ENCODE measurements around the gene IFITM5.

The IFITM5 gene

DNA sequence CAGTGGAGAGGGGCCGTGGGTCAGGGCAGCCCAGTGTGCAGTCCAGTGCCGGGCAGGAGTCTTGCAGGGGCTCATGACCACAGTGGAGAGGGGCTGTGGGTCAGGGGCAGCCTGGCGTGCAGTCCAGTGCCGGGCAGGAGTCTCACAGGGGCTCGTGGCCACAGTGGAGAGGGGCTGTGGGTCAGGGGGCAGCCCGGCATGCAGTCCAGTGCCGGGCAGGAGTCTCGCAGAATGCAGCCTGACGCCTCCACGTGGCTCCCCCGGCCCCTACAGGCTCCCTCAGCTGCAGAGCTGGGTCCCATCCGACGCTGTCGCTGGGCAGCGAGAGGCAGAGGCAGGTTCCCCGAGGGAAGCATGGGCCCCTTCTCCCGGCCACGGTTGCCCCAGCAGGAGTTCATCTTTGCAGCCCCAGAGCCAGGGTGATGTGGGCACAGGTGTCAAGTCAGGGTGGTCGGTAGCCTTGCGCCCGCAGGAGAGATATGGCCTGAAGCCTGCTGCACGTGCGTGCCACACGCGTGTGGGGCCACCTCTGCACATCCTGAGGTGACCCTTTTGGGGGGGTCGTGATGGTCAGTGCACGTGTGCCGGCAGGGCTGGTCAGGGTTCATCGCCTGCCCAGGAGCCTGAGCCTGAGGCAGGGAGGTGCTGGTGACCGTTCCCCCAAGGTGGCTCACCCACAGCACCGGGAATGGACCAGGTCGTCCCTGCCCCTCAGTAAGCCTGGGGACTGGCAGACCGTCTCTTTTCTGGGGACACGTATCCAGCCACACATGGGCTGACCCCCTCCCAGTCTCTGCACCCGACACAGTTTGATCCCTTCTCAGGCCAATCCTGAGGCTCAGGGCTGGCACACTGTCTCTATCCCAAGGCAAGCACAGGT, 2.9 kb downstream of the IFITM5 start:
- DNase-seq (ENCODE audit: low read depth in 1 of 2, low spot score in 1 of 2): peak in 1 of 2 donors; percentile 3

DNA sequence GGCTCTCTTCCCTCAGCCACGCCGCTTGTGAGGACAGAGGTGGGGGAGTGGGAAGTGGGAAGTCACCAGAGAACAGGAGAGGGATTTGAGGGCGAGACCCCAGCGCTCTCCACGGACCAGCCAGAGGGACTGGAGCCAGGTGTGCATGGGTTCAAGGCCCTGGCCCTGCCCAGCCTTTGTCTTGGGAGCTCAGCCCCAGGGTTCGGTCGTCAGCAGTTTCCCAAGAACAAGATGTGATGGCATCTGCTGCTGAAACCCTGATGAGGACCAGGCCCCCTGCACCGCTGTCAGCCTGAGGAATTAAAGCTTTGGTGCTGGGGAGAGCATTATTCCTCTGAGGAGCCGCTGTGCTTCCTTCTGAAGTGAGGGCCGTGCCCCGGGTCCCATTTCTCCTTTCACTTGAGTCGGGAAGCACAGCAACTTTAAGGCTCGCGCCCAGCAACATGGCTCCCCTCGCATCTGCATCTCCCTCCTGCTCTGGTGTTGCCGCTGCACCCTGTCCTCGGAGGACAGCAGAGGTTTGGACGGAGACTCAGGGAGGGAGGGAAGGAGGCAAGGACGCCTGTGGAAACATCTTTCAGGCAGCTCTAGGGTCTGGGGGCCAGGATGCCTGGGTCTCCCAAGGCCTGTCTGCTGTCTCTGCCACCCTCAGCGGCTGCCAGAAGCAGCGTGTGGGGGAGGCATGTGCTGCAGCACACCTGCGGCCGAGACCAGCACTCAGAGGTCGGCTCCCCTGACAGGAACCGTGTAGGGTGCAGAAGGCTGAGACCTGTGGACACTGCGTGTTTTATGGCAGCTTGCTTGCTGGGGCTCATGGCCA, 3.8 kb downstream of the IFITM5 start:
- DNase-seq (ENCODE audit: low read depth in 1 of 2, low spot score in 1 of 2): peak in 1 of 2 donors; percentile 2

DNA sequence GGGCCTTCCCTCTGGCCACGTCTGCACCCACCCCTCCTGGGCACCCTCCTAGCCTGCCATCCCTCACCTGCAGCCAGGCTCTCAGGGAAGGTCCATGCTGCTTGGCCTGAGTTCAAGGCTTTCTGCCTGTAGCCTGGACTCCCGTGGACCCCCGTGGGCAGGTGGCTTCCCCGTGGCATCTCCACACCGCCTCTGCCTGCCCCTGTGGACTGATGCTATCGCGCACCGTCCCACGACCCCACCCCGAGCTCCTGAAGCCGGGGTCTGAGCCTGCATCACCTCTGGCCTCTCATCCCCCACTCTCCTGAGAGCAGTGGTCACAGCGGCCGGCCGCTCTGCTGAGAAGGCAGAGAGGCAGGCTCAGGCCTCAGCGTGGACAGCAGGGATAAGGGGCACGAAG, 4.5 kb downstream of the IFITM5 start:
- no peak for DNase-seq (ENCODE audit: low read depth in 1 of 2, low spot score in 1 of 2)

DNA sequence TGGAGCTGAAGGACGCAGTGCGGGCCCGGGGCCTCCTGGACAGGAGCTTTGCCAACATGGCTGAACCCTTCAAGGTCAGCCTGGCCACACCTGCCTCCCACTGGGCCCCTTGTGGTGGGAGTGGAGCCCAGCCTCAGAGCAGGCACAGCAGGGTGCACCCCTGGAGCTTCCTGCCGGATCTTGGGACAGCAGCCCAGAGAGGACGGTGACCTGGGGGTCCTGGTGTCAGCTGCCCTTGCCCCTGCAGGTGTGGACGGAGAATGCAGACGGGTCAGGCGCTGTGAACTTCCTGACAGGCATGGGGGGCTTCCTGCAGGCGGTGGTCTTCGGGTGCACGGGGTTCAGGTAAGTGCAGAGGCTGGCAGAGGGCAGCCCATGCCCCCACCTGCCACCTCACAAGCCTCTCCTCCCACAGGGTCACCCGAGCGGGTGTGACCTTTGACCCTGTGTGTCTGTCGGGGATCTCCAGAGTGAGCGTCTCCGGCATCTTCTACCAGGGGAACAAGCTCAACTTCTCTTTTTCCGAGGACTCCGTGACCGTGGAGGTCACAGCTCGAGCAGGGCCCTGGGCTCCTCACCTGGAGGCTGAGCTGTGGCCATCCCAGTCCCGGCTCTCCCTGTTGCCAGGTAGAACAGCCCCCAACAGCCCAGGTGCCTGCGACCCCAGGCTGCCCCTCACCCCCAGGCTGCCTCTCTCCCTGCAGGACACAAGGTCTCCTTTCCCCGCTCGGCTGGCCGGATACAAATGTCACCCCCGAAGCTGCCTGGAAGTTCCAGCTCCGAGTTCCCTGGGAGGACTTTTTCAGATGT, 5.3 kb downstream of the IFITM5 start:
- no peak for DNase-seq (ENCODE audit: low read depth in 1 of 2, low spot score in 1 of 2)

DNA sequence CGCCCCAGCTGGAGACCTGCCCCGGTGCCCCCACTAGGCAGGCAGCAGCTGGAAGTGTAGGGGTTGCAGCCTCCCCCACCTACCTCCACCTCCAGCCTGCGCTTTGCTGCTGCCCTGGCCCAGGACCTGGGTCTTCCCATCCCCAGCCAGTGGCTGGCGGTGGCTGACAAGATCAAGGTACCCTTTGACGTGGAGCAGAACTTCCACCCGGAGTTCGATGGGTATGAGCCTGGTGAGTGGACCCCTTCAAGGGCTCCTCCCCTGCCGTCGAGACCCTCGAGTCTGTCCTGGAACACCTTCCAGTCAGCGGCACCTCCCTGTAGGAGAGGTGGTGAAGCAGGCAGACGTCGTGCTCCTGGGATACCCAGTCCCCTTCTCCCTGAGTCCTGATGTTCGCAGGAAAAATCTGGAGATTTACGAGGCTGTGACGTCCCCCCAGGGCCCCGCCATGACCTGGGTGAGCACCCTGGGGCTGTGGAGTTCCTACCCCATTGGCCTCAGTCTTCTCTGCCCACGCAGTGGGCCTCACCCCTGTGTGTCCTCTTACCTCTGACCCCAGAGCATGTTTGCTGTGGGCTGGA, 6.0 kb downstream of the IFITM5 start:
- DNase-seq (ENCODE audit: low read depth in 1 of 2, low spot score in 1 of 2): no peak

DNA sequence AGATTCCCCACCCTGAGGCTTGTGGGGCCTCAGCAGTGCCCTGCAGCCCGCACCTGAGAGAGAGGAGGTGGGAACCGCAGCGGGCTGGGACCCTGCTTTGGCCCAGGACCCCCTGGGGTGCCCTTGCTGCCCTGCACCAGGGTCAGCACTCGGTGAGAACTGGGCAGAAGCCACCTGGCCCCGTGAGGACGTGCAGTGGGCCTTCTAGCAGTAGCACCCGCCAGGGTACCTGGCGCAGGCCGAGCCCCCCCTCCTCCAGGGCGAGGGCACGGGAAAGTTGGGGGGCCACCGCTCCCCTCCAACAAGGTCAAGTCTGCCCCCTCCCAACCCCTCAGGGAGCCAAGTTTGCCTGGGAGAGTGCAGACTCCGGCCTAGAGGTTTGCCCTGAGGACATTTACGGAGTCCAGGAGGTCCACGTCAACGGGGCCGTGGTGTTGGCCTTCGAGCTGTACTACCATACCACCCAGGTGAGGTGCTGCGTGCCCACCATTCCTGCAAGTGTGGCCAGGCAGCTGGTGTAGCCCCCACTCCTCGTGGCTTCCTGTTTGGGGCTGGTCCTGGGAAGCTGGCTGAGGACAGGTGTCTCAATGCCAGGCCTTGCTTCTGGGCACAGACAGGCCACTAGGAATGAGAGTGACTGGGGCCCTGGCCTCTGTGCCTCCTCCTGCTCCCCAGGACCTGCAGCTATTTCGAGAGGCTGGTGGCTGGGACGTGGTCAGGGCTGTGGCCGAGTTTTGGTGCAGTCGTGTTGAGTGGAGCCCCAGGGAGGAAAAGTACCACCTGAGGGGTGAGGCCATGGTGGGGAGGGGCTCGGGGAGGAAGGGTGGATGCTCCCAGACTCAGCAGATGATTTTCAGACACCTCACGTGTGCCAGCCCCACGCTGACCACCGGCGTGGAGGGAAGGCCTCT, 6.9 kb downstream of the IFITM5 start:
- no peak for DNase-seq (ENCODE audit: low read depth in 1 of 2, low spot score in 1 of 2)

DNA sequence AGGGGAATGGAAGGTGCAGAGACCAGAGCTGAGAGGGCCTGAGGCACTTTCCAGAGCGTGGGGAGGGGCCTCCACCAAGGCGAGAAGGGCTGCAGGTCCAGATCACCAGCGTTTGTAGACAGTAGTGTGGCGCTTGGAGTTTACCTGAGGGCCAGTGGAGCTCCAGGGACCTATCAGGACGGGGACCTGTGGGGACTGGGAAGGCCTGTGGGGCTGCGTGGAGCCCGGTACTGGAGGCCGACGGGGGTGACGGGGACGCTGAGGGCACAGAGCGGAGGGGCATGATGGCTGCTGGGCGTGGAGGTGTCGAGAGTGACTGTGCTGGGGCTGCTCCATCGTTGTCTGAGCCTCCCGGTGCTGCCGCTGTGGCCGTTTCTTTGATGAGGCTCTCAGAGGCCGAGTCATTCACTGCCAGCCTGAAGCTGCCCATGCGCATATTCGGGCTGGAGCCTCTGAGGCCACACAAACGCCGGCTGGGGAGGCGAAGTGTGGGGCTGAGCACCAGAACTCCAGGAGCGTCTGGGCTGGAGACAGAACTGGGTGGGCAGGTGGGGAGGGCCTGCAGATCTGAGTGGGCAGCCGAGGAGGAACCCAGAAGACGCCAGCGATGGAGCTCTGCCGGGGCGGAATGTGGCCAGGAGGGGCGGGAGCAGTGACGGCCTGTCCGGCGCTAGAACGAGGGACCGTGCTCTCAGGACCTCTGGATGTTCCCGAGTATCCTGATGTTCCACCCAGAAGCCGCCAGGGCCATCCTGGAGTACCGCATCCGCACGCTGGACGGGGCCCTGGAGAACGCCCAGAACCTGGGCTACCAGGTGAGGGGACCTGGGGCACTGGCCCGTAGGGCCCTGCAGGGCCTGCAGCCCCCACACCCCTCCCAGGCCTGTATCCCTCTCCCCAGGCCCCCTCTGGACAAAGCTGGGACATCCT, 7.8 kb downstream of the IFITM5 start:
- no peak for DNase-seq (ENCODE audit: low read depth in 1 of 2, low spot score in 1 of 2)

DNA sequence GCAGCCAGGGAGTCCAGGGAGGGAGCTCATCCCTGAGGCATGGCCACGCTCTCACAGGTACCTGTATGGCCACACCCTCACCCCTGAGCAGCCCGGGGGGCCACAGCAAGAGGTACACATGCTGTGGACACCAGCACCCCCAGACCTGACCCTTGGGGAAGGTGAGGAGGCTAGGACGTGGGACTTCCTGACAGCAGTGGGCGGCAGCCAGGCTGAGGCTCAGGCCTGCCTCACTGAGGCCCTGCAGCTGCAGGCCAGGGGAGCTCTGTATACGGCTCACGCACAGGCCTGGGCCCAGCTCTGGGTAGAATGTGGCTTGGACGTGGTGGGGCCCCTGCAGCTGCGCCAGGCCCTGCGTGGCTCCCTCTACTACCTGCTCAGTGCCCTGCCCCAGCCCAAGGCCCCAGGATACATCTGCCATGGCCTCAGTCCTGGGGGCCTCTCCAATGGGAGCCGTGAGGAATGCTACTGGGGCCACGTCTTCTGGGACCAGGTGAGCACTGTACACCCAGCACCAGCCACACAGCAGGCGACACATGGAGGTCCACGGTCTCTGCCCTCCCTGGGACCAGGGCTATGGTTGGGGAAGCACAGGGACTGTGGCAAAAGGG, 8.6 kb downstream of the IFITM5 start:
- no peak for DNase-seq (ENCODE audit: low read depth in 1 of 2, low spot score in 1 of 2)

DNA sequence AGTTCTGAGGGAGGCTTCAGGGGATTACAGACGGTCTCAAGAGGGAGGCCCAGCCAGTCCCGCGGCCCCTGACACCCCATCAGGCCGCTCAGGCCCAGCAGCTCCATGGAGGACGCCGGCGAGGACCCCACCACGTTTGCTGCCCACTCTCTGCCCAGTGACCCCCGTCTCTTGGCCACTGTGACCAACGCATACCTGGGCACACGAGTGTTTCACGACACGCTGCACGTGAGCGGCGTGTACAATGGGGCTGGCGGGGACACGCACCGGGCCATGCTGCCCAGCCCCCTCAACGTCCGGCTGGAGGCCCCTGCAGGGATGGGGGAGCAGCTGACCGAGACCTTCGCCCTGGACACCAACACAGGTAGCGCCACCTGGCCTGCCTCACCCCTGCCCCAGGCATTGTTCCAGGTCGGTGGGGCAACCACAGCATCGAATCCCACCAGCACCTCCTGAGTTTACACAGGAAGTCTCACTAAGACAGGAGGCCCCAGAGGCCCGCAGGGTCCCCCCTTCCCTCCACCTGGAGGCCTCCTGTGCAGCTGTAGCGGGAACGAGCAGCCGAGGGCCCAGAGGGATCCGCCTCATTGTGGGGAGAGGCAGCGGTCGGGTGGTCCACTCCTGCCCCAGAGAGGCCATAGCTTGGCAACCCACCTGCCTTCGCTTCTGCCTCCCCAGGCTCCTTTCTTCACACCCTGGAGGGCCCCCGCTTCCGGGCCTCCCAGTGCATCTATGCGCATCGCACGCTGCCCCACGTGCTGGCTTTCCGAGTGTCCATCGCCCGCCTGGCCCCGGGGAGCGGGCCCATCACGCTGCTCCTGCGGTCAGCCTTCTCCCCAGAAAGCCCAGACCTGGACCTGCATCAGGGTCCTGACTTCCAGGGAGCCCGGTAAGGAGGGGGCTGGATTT, 9.4 kb downstream of the IFITM5 start:
- DNase-seq (ENCODE audit: low read depth in 1 of 2, low spot score in 1 of 2): peak in 1 of 2 donors; percentile 3

DNA sequence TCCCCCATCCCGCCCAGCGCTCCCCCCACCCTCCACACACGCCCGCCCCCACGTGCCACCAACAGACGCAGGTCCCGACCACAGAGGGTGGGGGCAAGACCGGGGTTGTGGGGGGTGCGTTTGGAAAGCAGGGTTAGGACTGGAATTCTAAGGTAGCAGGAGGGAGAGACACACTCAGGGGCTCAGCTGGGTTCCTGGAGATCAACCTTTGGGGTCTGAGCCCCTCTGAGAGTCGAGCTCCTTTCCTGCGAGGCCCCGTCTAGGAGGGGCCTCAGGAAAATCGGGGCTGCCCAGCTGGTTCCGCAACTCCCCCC, 10.0 kb downstream of the IFITM5 start:
- no peak for DNase-seq (ENCODE audit: low read depth in 1 of 2, low spot score in 1 of 2)

DNA sequence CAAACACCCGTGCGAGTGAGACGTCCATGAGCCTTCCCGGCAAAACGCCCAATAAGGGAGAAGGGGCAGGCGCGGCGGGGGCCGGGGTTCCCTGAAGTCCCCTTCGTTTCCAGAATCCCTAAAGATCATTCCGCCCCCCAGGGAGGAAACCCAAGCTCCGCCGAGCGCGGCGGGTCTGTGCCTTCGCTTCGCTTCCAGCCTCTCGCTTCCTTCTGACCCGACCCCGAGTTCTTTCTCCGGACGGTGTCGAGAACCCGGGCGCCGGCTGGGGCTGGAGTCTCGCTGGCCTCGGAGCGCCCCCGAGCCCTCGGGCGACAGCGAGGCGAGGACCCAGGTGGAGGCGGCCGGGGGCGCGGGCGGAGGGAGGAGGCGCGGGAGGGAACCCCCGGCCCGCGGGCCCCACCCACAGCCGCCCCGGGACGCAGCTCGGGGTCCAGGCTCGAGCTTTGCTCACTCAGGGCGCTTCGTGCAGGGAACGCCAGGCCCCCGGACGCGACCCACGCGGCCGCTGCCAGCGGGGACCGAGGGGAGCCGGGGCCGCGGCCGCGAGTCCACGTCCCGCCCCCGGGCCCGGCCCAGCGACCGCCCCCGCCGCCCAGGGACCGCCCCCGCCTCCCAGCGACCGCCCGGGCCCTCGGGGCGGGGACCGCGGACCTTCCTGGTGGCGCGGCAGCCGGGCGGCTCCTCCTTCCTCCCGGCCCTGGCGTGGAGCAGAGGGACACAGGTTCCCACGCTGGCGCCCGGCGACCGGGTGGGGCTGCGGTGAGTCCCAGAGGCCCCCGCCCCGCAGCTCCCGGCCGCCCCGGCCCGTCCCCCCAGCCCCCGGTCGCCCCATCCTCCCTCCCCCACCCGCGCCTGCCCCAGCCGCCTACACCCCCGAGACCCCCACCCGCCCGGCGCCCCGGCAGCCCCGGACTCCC, 10.6 kb downstream of the IFITM5 start, which contains the start of gene PGGHG:
PGGHG (plus strand) TSS at position 649 of the 920 bp plus-strand sequence. CDS start 691 bp downstream, outside the sequence.
- DNase-seq (ENCODE audit: low read depth in 1 of 2, low spot score in 1 of 2): peak; percentile 20 to 49

DNA sequence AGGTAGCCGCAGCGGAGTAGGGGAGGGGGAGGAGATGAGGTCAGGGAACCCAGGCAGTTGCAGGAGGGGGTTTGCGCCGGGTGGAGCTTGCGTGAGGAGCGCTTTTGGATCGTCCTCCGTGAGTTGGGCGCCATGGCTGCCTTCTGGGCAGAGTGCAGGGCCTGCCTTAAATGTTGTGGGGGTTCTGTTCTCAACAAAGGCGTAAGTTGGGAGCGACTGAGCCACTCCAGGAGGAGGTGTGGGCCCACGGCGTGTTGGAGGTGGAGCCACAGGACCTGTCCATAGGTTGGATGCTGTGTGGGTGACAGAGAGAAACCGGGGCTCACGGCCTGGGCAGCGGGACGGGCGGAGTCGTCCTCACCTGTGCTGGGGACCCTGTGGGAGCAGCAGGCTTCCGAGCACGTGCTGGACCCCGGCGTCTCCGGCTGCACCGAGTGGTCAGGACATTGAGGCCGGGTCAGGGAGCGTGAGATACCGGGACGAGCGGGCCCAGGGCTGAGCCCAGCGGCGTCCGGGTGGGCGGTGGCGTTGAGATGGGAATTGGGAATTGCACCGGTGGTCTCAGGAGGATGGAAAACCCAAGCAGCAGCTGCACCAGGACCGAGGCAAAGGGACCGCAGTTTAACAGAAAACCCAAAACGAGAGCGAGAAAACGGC, 11.4 kb downstream of the IFITM5 start:
- no peak for DNase-seq (ENCODE audit: low read depth in 1 of 2, low spot score in 1 of 2)

DNA sequence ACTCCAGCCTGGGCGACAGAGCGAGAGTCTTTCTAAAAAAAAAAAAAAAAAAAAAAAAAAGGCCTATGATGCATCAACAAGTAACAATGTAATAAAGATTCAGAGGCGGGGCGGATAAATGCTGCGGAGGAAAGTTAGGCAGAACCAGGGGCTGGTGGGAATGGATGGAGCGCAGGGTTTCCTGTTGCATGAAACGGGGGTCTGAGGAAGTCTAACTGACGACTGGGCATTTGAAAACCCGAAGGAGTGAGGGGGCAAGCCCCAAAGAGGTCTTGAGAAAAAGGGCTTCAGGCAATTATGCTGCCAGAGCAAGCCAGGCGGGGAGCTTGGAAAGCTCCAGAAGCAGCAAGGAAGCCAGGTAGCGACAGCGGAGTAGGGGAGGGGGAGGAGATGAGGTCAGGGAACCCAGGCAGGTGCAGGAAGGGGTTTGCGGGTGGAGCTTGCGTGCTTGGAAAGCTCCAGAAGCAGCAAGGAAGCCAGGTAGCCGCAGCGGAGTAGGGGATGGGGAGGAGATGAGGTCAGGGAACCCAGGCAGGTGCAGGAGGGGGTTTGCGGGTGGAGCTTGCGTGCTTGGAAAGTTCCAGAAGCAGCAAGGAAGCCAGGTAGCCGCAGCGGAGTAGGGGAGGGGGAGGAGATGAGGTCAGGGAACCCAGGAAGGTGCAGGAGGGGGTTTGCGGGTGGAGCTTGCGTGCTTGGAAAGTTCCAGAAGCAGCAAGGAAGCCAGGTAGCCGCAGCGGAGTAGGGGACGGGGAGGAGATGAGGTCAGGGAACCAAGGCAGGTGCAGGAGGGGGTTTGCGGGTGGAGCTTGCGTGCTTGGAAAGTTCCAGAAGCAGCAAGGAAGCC, 12.1 kb downstream of the IFITM5 start:
- DNase-seq (ENCODE audit: low read depth in 1 of 2, low spot score in 1 of 2): peak in 1 of 2 donors; percentile 48

DNA sequence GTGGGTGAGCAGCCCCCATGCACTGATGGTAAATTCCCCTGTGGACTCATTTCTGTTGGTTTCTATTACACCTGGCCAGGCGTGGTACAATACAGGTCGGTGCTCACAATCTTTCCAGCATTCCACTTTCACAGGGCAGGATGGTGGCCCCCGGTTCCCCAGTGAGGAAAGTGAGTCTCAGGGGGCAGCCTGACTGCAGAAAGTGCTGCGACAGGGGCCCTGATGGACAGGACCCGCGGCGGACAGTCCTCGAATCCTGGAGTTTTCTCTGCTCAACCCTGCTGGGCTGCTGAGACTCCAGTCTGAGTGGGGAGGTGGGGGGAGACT, 13.5 kb downstream of the IFITM5 start:
- DNase-seq (ENCODE audit: low read depth in 1 of 2, low spot score in 1 of 2): no peak

All from activated T-helper 1 cell treated with anti-CD3 and anti-CD28 coated beads, Interleukin-2, amount 50 U/mL, for 16 hours (primary cell).